GM18505 (cell line): ENCODE results near the gene HASPIN.

Experiments used
- ATAC-seq: cut with Tn5 transposase; IDR thresholded peaks from one replicate; pipeline ENCODE4 v1.9.1; 2021; ENCODE audit not compliant: unreplicated experiment
- POLR2A ChIP-seq: IDR thresholded peaks from 4 replicates; pipeline ENCODE4 v1.6.1; 2011; ENCODE audit warnings: borderline replicate concordance; ENCODE audit not compliant: insufficient read depth, insufficient read length; ENCODE audit errors: extremely low read depth

HASPIN gene

GRCh38 chr17:3753624-3754023 is 29.9 kb downstream of the HASPIN start:
- ATAC-seq = no peak
- no peak for TF ChIP-seq POLR2A

GRCh38 chr17:3754066-3754457 is 30.4 kb downstream of the HASPIN start:
- ATAC-seq = no peak
- no peak for TF ChIP-seq POLR2A

DNA sequence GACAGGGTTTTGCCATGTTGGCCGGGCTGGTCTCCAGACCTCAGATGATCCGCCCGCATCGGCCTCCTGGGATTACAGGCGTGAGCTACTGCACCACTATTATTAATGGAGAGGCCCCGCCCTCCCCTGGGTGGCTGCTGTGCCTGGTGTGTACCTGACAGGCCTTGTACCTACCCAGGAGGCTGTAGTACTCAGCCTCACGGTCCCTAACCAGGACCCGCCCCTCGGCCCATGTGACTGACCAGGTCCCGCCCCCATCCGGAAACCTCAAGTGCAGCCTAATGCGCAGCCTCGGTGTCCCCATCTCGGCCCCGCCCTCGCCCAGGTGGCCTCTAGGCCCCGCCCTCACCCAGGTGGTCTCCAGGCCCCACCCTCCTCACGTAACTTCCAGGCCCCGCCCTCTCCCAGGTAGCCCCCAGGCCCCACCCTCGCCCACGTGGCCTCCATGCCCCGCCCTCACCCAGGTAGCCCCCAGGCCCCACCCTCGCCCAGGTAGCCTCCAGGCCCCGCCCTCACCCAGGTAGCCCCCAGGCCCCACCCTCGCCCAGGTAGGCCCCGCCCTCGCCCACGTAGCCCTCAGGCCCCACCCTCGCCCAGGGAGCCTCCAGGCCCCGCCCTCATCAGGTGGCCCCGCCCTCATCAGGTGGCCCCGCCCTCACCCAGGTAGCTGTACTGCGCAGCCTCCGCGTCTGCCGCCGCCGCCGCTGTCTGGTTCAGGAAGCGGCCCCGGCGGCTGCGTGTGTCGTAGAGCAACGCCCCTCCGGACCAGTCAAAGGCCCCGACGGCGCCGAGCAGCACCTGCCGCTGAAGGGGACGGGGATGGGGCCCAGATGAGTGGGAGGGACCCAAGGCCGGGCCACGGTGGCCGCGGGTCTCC is 31.0 kb downstream of the HASPIN start:
- peak; percentile 54 for ATAC-seq
- TF ChIP-seq POLR2A = peak; percentile 48

DNA sequence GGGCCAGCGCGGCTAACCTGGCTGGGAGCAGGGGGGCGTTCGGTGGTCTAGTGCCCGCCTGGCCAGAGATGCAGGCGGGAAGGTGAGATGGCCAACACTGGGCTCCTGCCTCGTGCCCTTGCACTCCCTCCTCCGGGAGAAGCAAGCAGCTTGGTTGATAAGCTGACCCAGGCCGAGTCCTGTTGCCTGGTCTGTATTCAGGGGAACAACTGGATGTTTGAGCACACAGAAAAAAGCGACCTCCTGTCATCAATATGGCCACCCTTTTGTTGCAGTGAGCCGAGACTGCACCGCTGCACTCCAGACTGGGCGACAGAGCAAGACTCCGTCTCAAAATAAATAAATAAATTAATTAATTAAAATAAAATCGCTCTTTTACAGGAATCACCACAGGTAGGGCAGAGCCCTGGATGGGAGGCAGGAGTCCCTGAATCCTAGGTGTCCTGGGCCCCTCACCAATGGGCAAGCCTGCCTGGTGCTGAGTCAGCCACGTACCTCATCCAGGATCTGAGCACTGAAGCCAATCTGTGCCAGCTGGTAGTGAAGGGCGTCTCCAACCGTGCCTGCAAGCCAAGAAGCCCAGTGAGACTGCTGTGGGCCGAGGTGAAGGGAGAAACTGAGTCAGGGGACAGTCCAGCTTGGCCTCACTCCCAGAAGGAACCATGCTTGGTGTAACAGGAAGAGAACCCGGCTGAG is 31.8 kb downstream of the HASPIN start:
- peak; percentile 10 for ATAC-seq
- no peak for TF ChIP-seq POLR2A

- no peak for TF ChIP-seq POLR2A
- no peak for ATAC-seq
These were observed 36.0 kb downstream of the HASPIN start for GRCh38 chr17:3759597-3760216.

GRCh38 chr17:3761036-3761917 is 37.6 kb downstream of the HASPIN start:
- TF ChIP-seq POLR2A = no peak
- ATAC-seq = no peak

DNA sequence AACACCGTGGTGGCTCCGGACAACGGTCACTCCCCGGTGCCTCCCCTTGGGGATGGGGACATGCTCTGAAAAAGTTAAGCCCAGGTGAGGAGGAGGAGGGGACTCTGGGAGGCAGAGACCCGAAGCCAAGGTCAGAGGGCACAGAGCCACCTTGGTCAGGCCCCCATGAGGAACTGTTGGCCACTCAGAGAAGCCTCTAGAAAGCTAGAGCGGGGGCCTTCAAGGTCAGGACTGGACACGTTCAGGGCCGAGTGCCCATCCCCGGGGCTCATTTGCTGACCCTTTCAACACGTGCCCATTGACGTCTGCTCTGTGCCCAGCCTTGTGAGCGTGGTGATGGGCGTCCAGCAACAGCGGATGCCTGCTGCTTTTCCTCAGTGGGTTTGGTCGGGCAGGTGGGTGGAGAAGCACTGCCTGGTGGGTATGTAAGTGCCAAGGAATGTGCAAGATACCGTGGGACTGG is 38.2 kb downstream of the HASPIN start:
- TF ChIP-seq POLR2A = no peak
- no peak for ATAC-seq

- peak; percentile 56 for ATAC-seq
- TF ChIP-seq POLR2A = no peak
These were observed 39.4 kb downstream of the HASPIN start for GRCh38 chr17:3762922-3763776.

GRCh38 chr17:3763777-3764170 is 40.1 kb downstream of the HASPIN start:
- TF ChIP-seq POLR2A = no peak

DNA sequence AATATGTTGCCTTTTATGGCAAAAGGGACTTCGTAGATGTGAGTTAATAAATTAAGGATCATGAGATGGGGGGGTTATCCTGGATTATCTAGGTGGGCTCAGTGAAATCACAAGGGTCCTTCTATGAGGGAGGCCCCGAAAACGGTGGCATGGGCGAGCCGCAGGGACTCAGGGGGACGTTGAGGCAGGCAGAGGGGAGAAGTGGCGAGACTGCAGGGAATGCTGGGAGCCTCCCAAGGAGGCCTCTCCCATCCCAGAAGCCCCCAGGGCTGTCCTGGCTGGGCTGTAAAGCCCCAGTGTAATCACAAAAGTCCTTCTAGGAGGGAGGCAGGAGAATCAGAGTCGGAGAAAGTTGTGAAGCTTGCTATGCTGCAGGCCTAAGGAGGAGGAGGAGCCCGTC is 42.3 kb downstream of the HASPIN start:
- no peak for TF ChIP-seq POLR2A
- ATAC-seq = no peak

More at GRCh38 chr17:3763777-3764170, 40.1 kb downstream of the HASPIN start:
- no peak for ATAC-seq

DNA sequence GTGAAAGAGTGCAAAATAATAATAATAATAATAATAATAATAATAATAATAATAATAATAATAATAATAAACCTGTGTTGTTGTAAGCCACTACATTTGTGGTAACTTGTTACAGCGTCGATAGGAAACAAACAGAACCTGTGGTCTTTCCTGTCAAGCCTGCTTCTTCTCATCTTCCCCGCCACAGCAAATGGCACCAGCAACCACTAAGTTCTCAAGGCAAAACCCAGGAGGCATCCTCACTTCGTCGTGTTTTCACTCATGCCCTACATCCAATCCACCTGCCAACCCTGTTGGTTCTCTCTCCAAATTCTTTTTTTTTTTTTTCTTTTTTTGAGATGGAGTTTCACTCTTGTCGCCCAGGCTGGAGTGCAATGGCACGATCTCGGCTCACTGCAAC is 43.1 kb downstream of the HASPIN start:
- ATAC-seq = no peak
- no peak for TF ChIP-seq POLR2A

DNA sequence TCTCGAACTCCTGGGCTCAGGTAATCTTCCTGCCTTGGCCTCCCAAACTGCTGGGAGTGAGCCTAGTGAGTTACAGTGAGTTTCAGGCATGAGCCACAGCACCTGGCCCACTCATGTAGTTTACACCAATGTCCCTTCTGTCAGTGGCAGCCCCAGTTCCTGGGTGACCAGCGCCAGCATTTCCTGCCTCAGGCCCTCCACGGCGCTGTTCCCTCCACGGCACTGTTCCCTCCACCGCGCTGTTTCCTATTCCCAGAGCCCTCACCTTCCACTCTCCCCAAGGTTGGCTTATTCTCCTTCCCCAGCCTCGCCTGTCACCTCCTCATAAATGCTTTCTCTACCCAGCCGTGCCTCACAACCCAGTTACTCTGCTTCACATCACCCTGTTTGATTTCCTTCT is 44.6 kb downstream of the HASPIN start:
- no peak for ATAC-seq
- no peak for TF ChIP-seq POLR2A

GRCh38 chr17:3768769-3769168 is 45.1 kb downstream of the HASPIN start:
- ATAC-seq = no peak
- TF ChIP-seq POLR2A = no peak

DNA sequence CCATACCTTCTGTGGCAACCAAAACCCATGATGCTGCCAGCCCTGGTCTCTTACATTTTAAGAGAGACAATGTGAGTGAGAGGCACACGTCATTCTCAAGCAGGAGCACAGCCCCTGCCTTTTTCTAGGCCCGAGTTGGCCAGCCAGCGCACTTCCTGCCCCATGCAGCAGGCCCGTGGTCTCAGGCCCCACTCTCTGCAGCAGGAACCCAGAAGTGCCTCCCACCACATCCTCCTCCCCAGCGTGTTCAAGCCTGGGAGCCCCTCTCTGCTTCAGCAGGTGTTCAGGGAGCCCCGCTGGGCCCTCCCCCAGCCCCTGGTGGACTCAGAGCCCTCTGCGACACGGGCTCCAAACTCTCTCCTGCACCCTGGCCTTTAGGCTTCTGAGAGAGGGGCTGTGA is 46.8 kb downstream of the HASPIN start:
- ATAC-seq = no peak
- TF ChIP-seq POLR2A = no peak
